ENCODE data around the gene NDUFC2. TPM values are rescaled to one million over a fixed set of nuclear protein-coding genes. Genes with fewer than 3 reads are reported as not detected.

Gene NDUFC2
- polyA plus RNA-seq, 1 donor from 2014 or later: 269 TPM

DNA sequence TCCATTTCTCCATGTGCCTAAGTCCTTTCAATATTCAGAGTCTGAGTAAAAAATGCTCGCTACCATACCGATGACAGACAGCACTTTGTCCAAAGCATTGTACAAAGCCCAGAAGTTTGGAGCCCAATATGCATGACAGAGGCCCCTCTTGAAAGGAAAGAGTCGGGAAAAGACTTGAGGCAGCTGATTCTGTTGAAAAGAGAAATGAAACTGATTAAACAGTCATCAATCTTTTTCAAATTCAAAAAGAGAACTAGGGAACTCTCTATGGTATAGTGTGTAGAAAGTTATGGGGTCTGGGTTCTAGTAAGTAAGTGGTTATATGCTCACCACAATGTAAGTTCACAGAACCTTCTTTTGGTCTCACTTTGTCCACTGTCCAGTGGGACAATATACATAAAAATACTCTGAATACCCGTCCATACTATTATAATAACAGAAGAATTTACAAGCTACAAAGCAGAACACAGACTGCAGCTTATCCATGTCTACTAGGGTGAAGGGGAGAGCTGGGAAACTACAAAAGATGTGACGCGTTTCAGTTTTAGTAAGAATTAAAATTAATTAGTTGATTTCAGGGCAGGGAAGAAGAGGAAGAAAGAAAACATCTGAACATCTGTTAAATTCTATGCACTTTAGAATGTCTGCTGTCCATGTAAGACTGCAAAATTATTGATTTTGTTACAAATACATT, 33.1 kb upstream of the NDUFC2 start:
- no peak for TF ChIP-seq EZH2 (IDR thresholded peaks at IDR 0.05; ENCODE audit: borderline replicate concordance, insufficient read depth, low read length, poor library complexity, severe bottlenecking)
- TF ChIP-seq RAD21 (conservative IDR thresholded peaks at IDR 0.05): no peak
- TF ChIP-seq POLR2AphosphoS5 (IDR thresholded peaks at IDR 0.05): no peak
- H3K36me3 ChIP-seq (ENCODE audit: insufficient read depth, low read length): no peaks in the 10 kb centered on the region
- no peaks in the 10 kb centered on the region for H3K27me3 ChIP-seq (ENCODE audit: insufficient read depth, low read depth, low read length)
- H3F3A ChIP-seq (ENCODE audit: insufficient read depth, low read length, poor library complexity, severe bottlenecking): no peaks in the 10 kb centered on the region
- no peaks in the 10 kb centered on the region for H3K9me3 ChIP-seq (ENCODE audit: low read length)
- no peaks in the 10 kb centered on the region for H3K9me2 ChIP-seq (ENCODE audit: insufficient read depth, low read length)
- H3K27ac ChIP-seq (ENCODE audit: low read length): no peak overlapping the region
- H3K9ac ChIP-seq (ENCODE audit: low read length): no peak overlapping the region
- H3K4me2 ChIP-seq (ENCODE audit: low read length): no peak overlapping the region
- no peaks in the 10 kb centered on the region for H4K20me1 ChIP-seq (ENCODE audit: insufficient read depth)
- no peak overlapping the region for H3K4me3 ChIP-seq (ENCODE audit: low read length)
- no peaks in the 10 kb centered on the region for H3K79me2 ChIP-seq (replicated peaks; ENCODE audit: insufficient read depth, low read length)
- H2AFZ ChIP-seq (ENCODE audit: low read depth, low read length): no peak overlapping the region

DNA sequence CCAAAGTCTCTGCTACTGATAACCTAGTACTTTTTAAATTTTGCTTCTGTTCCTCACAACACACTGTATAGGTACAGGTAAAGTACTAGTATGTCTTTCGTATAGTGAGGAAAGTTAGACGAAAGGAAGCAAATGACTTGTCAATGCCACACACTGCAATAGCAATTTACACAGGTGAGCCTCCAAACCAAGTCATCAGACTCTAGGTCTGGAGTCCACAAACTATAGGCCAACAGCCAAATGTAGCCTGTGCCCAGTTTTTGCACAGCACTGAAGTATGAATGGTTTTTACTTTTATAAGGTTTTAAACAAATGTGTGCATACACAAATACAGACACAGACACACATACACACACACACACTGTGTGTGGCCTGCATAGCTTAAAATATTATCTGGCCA, 31.6 kb upstream of the NDUFC2 start:
- Histone ChIP-seq H3K27ac (ENCODE audit: low read length) (no peak overlapping the region), H3K79me2 (replicated peaks; ENCODE audit: insufficient read depth, low read length) (no peaks in the 10 kb centered on the region)

More for the DNA sequence above, 31.6 kb upstream of the NDUFC2 start:
- Histone ChIP-seq H2AFZ (ENCODE audit: low read depth, low read length) (no peak overlapping the region), H3K36me3 (ENCODE audit: insufficient read depth, low read length) (no peaks in the 10 kb centered on the region), H3K9me2 (ENCODE audit: insufficient read depth, low read length) (no peaks in the 10 kb centered on the region), H3K9ac (ENCODE audit: low read length) (no peak overlapping the region), H3K4me2 (ENCODE audit: low read length) (no peak overlapping the region), H3F3A (ENCODE audit: insufficient read depth, low read length, poor library complexity, severe bottlenecking) (no peaks in the 10 kb centered on the region), H3K27me3 (ENCODE audit: insufficient read depth, low read depth, low read length) (no peaks in the 10 kb centered on the region), H4K20me1 (ENCODE audit: insufficient read depth) (no peaks in the 10 kb centered on the region), H3K9me3 (ENCODE audit: low read length) (no peaks in the 10 kb centered on the region), H3K4me3 (ENCODE audit: low read length) (no peak overlapping the region)
- TF ChIP-seq SMC3 (conservative IDR thresholded peaks at IDR 0.05; ENCODE audit: poor library complexity): no peak
- no peak for TF ChIP-seq EZH2 (IDR thresholded peaks at IDR 0.05; ENCODE audit: borderline replicate concordance, insufficient read depth, low read length, poor library complexity, severe bottlenecking)
- TF ChIP-seq, protein P1, sequence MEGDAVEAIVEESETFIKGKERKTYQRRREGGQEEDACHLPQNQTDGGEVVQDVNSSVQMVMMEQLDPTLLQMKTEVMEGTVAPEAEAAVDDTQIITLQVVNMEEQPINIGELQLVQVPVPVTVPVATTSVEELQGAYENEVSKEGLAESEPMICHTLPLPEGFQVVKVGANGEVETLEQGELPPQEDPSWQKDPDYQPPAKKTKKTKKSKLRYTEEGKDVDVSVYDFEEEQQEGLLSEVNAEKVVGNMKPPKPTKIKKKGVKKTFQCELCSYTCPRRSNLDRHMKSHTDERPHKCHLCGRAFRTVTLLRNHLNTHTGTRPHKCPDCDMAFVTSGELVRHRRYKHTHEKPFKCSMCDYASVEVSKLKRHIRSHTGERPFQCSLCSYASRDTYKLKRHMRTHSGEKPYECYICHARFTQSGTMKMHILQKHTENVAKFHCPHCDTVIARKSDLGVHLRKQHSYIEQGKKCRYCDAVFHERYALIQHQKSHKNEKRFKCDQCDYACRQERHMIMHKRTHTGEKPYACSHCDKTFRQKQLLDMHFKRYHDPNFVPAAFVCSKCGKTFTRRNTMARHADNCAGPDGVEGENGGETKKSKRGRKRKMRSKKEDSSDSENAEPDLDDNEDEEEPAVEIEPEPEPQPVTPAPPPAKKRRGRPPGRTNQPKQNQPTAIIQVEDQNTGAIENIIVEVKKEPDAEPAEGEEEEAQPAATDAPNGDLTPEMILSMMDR (IDR thresholded peaks at IDR 0.05; ENCODE audit: poor library complexity, severe bottlenecking): no peak
- TF ChIP-seq, protein P2, sequence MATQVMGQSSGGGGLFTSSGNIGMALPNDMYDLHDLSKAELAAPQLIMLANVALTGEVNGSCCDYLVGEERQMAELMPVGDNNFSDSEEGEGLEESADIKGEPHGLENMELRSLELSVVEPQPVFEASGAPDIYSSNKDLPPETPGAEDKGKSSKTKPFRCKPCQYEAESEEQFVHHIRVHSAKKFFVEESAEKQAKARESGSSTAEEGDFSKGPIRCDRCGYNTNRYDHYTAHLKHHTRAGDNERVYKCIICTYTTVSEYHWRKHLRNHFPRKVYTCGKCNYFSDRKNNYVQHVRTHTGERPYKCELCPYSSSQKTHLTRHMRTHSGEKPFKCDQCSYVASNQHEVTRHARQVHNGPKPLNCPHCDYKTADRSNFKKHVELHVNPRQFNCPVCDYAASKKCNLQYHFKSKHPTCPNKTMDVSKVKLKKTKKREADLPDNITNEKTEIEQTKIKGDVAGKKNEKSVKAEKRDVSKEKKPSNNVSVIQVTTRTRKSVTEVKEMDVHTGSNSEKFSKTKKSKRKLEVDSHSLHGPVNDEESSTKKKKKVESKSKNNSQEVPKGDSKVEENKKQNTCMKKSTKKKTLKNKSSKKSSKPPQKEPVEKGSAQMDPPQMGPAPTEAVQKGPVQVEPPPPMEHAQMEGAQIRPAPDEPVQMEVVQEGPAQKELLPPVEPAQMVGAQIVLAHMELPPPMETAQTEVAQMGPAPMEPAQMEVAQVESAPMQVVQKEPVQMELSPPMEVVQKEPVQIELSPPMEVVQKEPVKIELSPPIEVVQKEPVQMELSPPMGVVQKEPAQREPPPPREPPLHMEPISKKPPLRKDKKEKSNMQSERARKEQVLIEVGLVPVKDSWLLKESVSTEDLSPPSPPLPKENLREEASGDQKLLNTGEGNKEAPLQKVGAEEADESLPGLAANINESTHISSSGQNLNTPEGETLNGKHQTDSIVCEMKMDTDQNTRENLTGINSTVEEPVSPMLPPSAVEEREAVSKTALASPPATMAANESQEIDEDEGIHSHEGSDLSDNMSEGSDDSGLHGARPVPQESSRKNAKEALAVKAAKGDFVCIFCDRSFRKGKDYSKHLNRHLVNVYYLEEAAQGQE (IDR thresholded peaks at IDR 0.05; ENCODE audit: borderline replicate concordance): no peak
- no peak for TF ChIP-seq RAD21 (conservative IDR thresholded peaks at IDR 0.05)
- TF ChIP-seq POLR2AphosphoS5 (IDR thresholded peaks at IDR 0.05): no peak
- no peak for TF ChIP-seq TAF1 (IDR thresholded peaks at IDR 0.05; ENCODE audit: low read depth)
